KMS-11 (cell line): ENCODE results near the gene ARID1B.

Source experiments
- H2AFZ ChIP-seq: fragments of 200-600 bp; sonication (generic); 2 replicates; pipeline ENCODE4 v1.6.1; 2016; ENCODE audit warnings: antibody characterized with exemption, mixed run types, low read depth
- H3K27ac ChIP-seq: fragments of 200-600 bp; sonication (generic); 2 replicates; pipeline ENCODE4 v1.6.1; 2016; ENCODE audit warnings: mild to moderate bottlenecking, mixed run types
- H3K27me3 ChIP-seq: fragments of 200-600 bp; sonication (generic); 2 replicates; pipeline ENCODE4 v1.6.1; 2017; ENCODE audit warnings: mild to moderate bottlenecking, low read depth, mixed run types, moderate library complexity; ENCODE audit not compliant: insufficient read depth
- H3K36me3 ChIP-seq: fragments of 200-600 bp; sonication (generic); 2 replicates; pipeline ENCODE4 v1.6.1; 2017; ENCODE audit warnings: mild to moderate bottlenecking, mixed run types; ENCODE audit not compliant: insufficient read depth
- H3K4me1 ChIP-seq: fragments of 200-600 bp; sonication (generic); 2 replicates; pipeline ENCODE4 v1.6.1; 2016; ENCODE audit warnings: mild to moderate bottlenecking, low read depth, mixed run types; ENCODE audit not compliant: poor library complexity, severe bottlenecking
- H3K4me2 ChIP-seq: fragments of 200-600 bp; sonication (generic); 2 replicates; pipeline ENCODE4 v1.7.0; 2016; ENCODE audit warnings: mild to moderate bottlenecking, mixed run types
- H3K4me3 ChIP-seq: fragments of 200-600 bp; sonication (generic); IDR thresholded peaks from 2 replicates; pipeline ENCODE4 v1.6.1; 2017; ENCODE audit warnings: low read depth, low read length, mixed read lengths; ENCODE audit not compliant: insufficient read depth
- H3K79me2 ChIP-seq: fragments of 200-600 bp; sonication (generic); 2 replicates; pipeline ENCODE4 v1.6.1; 2016; ENCODE audit warnings: low read depth, mixed run types; ENCODE audit not compliant: insufficient read depth
- H3K9ac ChIP-seq: fragments of 200-600 bp; sonication (generic); 2 replicates; pipeline ENCODE4 v1.6.1; 2016; ENCODE audit warnings: mild to moderate bottlenecking, mixed run types
- H4K20me1 ChIP-seq: fragments of 200-600 bp; sonication (generic); 2 replicates; pipeline ENCODE4 v1.6.1; 2016; ENCODE audit warnings: mild to moderate bottlenecking, mixed run types; ENCODE audit not compliant: insufficient read depth
- TF ChIP-seq, protein P1 (sequence below): fragments of 200-600 bp; sonication (generic); conservative IDR thresholded peaks from 2 replicates; pipeline ENCODE4 v1.6.1; 2017; ENCODE audit warnings: low read depth, mild to moderate bottlenecking, antibody characterized with exemption, low read length, moderate library complexity, mixed read lengths

Gene ARID1B

DNA sequence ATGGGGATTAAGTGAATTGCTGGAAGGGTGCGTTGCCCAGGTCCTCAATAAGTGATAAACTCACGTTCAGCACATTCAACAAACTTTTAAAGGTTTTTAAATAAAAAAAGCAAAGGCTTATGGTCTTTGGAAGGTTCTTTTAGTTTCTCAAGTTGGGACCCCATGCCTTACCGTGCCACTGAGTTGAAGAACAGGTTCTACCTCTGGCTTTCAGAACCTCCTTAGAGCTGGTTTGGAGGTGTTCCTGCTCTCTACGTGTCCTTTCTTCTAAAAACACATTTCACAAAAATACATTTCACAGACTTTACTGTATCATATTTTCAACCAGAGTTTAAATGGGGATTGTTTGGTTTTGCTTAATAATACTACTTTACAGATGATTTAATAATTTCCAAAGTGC is 29.0 kb downstream of the ARID1B start:
- no peaks in the 10 kb centered on the region for H3K36me3 ChIP-seq
- TF ChIP-seq, protein P1, sequence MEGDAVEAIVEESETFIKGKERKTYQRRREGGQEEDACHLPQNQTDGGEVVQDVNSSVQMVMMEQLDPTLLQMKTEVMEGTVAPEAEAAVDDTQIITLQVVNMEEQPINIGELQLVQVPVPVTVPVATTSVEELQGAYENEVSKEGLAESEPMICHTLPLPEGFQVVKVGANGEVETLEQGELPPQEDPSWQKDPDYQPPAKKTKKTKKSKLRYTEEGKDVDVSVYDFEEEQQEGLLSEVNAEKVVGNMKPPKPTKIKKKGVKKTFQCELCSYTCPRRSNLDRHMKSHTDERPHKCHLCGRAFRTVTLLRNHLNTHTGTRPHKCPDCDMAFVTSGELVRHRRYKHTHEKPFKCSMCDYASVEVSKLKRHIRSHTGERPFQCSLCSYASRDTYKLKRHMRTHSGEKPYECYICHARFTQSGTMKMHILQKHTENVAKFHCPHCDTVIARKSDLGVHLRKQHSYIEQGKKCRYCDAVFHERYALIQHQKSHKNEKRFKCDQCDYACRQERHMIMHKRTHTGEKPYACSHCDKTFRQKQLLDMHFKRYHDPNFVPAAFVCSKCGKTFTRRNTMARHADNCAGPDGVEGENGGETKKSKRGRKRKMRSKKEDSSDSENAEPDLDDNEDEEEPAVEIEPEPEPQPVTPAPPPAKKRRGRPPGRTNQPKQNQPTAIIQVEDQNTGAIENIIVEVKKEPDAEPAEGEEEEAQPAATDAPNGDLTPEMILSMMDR = no peak
- H3K4me2 ChIP-seq = no peak overlapping the region
- no peak overlapping the region for H3K4me3 ChIP-seq
- no peaks in the 10 kb centered on the region for H3K27me3 ChIP-seq
- no peak overlapping the region for H2AFZ ChIP-seq
- peaks cover 11% of the 10 kb centered on the region for H3K4me1 ChIP-seq
- 0 out of 2 replicates have a peak, but pooled peaks cover 6% of the 10 kb centered on the region for H4K20me1 ChIP-seq
- H3K79me2 ChIP-seq = peaks cover 99% of the 10 kb centered on the region
- H3K27ac ChIP-seq = no peak overlapping the region
- no peak overlapping the region for H3K9ac ChIP-seq

DNA sequence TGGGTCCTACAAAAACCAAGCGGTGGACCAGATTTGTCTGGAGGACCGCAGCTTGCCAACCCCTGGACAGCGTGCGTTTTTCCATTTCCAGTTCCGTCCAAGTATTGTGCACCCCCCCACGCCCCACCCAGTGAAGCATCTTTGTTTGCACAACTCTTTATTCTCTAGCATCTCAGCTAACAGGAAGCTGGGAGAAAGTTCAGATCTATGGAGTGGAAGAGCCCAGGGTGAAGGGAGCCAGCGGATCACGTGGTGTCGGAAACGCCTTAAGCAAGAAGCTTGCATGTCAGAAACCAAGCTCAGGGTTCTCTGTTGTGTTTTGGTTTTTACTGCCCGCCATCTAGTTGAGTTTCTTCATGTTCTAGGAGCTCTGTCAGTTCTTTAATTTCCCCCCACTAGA is 29.9 kb downstream of the ARID1B start:
- Histone ChIP-seq H3K79me2 (peaks cover 99% of the 10 kb centered on the region), H3K4me3 (no peak overlapping the region), H4K20me1 (0 out of 2 replicates have a peak, but pooled peaks cover 8% of the 10 kb centered on the region), H3K9ac (no peak overlapping the region), H3K27me3 (no peaks in the 10 kb centered on the region), H2AFZ (no peak overlapping the region), H3K27ac (no peak overlapping the region), H3K4me1 (peaks cover 11% of the 10 kb centered on the region), H3K4me2 (no peak overlapping the region), H3K36me3 (no peaks in the 10 kb centered on the region)
- TF ChIP-seq, protein P1 = no peak

GRCh38 chr6:156807795-156808194 is 30.6 kb downstream of the ARID1B start:
- Histone ChIP-seq H4K20me1 (0 out of 2 replicates have a peak, but pooled peaks cover 8% of the 10 kb centered on the region), H3K36me3 (no peaks in the 10 kb centered on the region), H2AFZ (no peak overlapping the region), H3K4me2 (no peak overlapping the region), H3K4me3 (no peak overlapping the region), H3K27me3 (no peaks in the 10 kb centered on the region), H3K9ac (no peak overlapping the region), H3K4me1 (peaks cover 11% of the 10 kb centered on the region), H3K79me2 (peaks cover 99% of the 10 kb centered on the region), H3K27ac (no peak overlapping the region)
- TF ChIP-seq, protein P1 = no peak

- no peaks in the 10 kb centered on the region for H3K36me3 ChIP-seq
- H3K79me2 ChIP-seq = peaks cover 97% of the 10 kb centered on the region
- H4K20me1 ChIP-seq = 0 out of 2 replicates have a peak, but pooled peaks cover 8% of the 10 kb centered on the region
- H3K4me1 ChIP-seq = peaks cover 11% of the 10 kb centered on the region
- H3K9ac ChIP-seq = no peak overlapping the region
- TF ChIP-seq, protein P1 = no peak
- H3K4me3 ChIP-seq = no peak overlapping the region
- no peak overlapping the region for H3K4me2 ChIP-seq
- no peak overlapping the region for H2AFZ ChIP-seq
- H3K27me3 ChIP-seq = no peaks in the 10 kb centered on the region
- H3K27ac ChIP-seq = no peak overlapping the region
These were observed 31.1 kb downstream of the ARID1B start for GRCh38 chr6:156808287-156808686.
